ENCODE results near the gene STAG1.

DNA sequence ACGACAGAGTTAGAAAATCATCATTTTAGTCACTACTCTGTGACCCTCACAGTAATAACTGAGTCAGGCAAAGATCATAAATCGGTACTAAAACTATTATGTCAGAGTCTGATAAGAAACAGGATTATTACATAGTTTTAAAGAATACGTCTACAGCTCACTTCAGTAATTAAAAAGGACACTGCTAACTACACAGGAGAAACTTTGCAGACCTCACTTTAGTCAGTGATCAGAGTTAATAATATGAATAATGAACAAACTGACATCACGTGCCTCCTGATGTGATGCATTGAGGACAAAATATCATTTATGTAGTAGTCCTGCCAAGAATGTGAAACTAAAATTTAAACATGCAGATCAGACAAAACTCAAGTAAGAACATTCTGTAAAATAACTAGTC, 339.9 kb downstream of the STAG1 start:
- TF ChIP-seq, protein P1, sequence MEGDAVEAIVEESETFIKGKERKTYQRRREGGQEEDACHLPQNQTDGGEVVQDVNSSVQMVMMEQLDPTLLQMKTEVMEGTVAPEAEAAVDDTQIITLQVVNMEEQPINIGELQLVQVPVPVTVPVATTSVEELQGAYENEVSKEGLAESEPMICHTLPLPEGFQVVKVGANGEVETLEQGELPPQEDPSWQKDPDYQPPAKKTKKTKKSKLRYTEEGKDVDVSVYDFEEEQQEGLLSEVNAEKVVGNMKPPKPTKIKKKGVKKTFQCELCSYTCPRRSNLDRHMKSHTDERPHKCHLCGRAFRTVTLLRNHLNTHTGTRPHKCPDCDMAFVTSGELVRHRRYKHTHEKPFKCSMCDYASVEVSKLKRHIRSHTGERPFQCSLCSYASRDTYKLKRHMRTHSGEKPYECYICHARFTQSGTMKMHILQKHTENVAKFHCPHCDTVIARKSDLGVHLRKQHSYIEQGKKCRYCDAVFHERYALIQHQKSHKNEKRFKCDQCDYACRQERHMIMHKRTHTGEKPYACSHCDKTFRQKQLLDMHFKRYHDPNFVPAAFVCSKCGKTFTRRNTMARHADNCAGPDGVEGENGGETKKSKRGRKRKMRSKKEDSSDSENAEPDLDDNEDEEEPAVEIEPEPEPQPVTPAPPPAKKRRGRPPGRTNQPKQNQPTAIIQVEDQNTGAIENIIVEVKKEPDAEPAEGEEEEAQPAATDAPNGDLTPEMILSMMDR (conservative IDR thresholded peaks at IDR 0.05; ENCODE audit: low read length) = no peak
- no peak for TF ChIP-seq EZH2phosphoT487 (IDR thresholded peaks at IDR 0.05; ENCODE audit: borderline replicate concordance)

Data from Loucy (cell line).